Parathyroid adenoma (tissue), 2 donors: ENCODE data around the gene STAT5A.

Source experiments
- H2AFZ ChIP-seq: fragments of 300-600 bp; sonication (generic); one replicate; pipeline ENCODE4 v1.7.0; 2017; ENCODE audit warnings: antibody characterized with exemption, mild to moderate bottlenecking
- H3K27ac ChIP-seq: fragments of 300-600 bp; sonication (generic); one replicate; pipeline ENCODE4 v1.7.0; 2017
- H3K27me3 ChIP-seq: fragments of 300-600 bp; sonication (generic); one replicate; pipeline ENCODE4 v1.7.0; 2017; ENCODE audit warnings: low read length; ENCODE audit not compliant: control insufficient read depth, insufficient read depth
- H3K36me3 ChIP-seq: fragments of 300-600 bp; sonication (generic); one replicate; pipeline ENCODE4 v1.7.0; 2017; ENCODE audit warnings: low read length; ENCODE audit not compliant: control insufficient read depth, insufficient read depth
- H3K4me1 ChIP-seq: fragments of 300-600 bp; sonication (generic); one replicate; pipeline ENCODE4 v1.7.0; 2017; ENCODE audit warnings: control low read depth
- H3K4me2 ChIP-seq: fragments of 300-600 bp; sonication (generic); one replicate; pipeline ENCODE4 v1.7.0; 2017; ENCODE audit warnings: low read length
- H3K4me3 ChIP-seq: fragments of 300-600 bp; sonication (generic); one replicate; pipeline ENCODE4 v1.7.0; 2017; ENCODE audit warnings: low read depth, low read length
- H3K79me2 ChIP-seq: fragments of 300-600 bp; sonication (generic); one replicate; pipeline ENCODE4 v1.7.0; 2017; ENCODE audit warnings: control low read depth
- H3K9ac ChIP-seq: fragments of 300-600 bp; sonication (generic); one replicate; pipeline ENCODE4 v1.7.0; 2017; ENCODE audit warnings: mild to moderate bottlenecking
- H3K9me3 ChIP-seq: fragments of 300-600 bp; sonication (generic); one replicate; pipeline ENCODE4 v1.7.0; 2017; ENCODE audit warnings: low read length; ENCODE audit not compliant: control insufficient read depth
- CTCF ChIP-seq: fragments of 300-600 bp; sonication (generic); IDR thresholded peaks from one replicate; pipeline ENCODE4 v1.7.0; 2017; ENCODE audit warnings: antibody characterized with exemption, mild to moderate bottlenecking
- donor health status: primary hyperparathyroidism.

Gene STAT5A

GRCh38 chr17:42338427-42338985, 50.2 kb downstream of the STAT5A start:
- Histone ChIP-seq H3K79me2 (no peaks in the 10 kb centered on the region), H3K4me3 (no peak overlapping the region), H3K27ac (no peak overlapping the region), H3K4me1 (no peaks in the 10 kb centered on the region), H3K9ac (no peak overlapping the region), H3K9me3 (no peaks in the 10 kb centered on the region), H2AFZ (no peak overlapping the region), H3K27me3 (no peaks in the 10 kb centered on the region), H3K4me2 (no peak overlapping the region), H3K36me3 (no peaks in the 10 kb centered on the region)
- TF ChIP-seq CTCF = no peak

GRCh38 chr17:42339221-42339620, 50.9 kb downstream of the STAT5A start:
- Histone ChIP-seq H3K9ac (no peak overlapping the region), H3K4me2 (no peak overlapping the region), H3K27ac (no peak overlapping the region), H3K27me3 (no peaks in the 10 kb centered on the region), H3K9me3 (no peaks in the 10 kb centered on the region), H3K79me2 (peaks cover 2% of the 10 kb centered on the region), H3K4me1 (no peaks in the 10 kb centered on the region), H3K4me3 (no peak overlapping the region), H2AFZ (no peak overlapping the region), H3K36me3 (no peaks in the 10 kb centered on the region)
- TF ChIP-seq CTCF = no peak

- no peaks in the 10 kb centered on the region for H3K4me1 ChIP-seq
- no peaks in the 10 kb centered on the region for H3K27me3 ChIP-seq
- no peak overlapping the region for H3K4me2 ChIP-seq
- TF ChIP-seq CTCF = no peak
- no peaks in the 10 kb centered on the region for H3K36me3 ChIP-seq
- H3K79me2 ChIP-seq = peaks cover 2% of the 10 kb centered on the region
- no peaks in the 10 kb centered on the region for H3K9me3 ChIP-seq
- no peak overlapping the region for H2AFZ ChIP-seq
- H3K27ac ChIP-seq = no peak overlapping the region
- no peak overlapping the region for H3K9ac ChIP-seq
- H3K4me3 ChIP-seq = no peak overlapping the region
These were observed 52.4 kb downstream of the STAT5A start for GRCh38 chr17:42340691-42341127.

- no peak for TF ChIP-seq CTCF
- peaks cover 2% of the 10 kb centered on the region for H3K79me2 ChIP-seq
- H3K4me2 ChIP-seq = no peak overlapping the region
- H3K9me3 ChIP-seq = no peaks in the 10 kb centered on the region
- no peak overlapping the region for H3K9ac ChIP-seq
- H3K27me3 ChIP-seq = no peaks in the 10 kb centered on the region
- H3K27ac ChIP-seq = no peak overlapping the region
- H3K36me3 ChIP-seq = no peaks in the 10 kb centered on the region
- no peaks in the 10 kb centered on the region for H3K4me1 ChIP-seq
- H2AFZ ChIP-seq = no peak overlapping the region
- H3K4me3 ChIP-seq = no peak overlapping the region
These were observed 53.3 kb downstream of the STAT5A start for GRCh38 chr17:42341568-42341967.

GRCh38 chr17:42342242-42343008, 54.1 kb downstream of the STAT5A start:
- Histone ChIP-seq H3K27me3 (no peaks in the 10 kb centered on the region), H3K4me3 (no peak overlapping the region), H3K4me1 (peaks cover 3% of the 10 kb centered on the region), H3K4me2 (no peak overlapping the region), H3K27ac (no peak overlapping the region), H3K79me2 (peaks cover 2% of the 10 kb centered on the region), H3K36me3 (no peaks in the 10 kb centered on the region), H3K9me3 (no peaks in the 10 kb centered on the region), H2AFZ (no peak overlapping the region), H3K9ac (no peak overlapping the region)
- TF ChIP-seq CTCF = no peak
